GM18867 (cell line): ENCODE data around the gene DBN1.
"Not testable (repeated sequence)": the region's sequence is repeated elsewhere in the genome, so short reads cannot be mapped to it uniquely, and the experiment has no call there.

Source experiments
- ATAC-seq: cut with Tn5 transposase; IDR thresholded peaks from one replicate; pipeline ENCODE4 v1.9.1; 2021; ENCODE audit warnings: mild to moderate bottlenecking, moderate library complexity; ENCODE audit not compliant: unreplicated experiment

DBN1 gene

GRCh38 chr5:177491983-177492746 lies 18.7 kb upstream of the DBN1 start:
- ATAC-seq, result no peak

GRCh38 chr5:177491429-177491945 lies 18.1 kb upstream of the DBN1 start:
- ATAC-seq, result no peak

- ATAC-seq, result no peak
Observed at GRCh38 chr5:177490992-177491391, 17.6 kb upstream of the DBN1 start.

- ATAC-seq, result no peak
Observed at GRCh38 chr5:177490311-177490991, 17.0 kb upstream of the DBN1 start.

- no peak for ATAC-seq
Observed at GRCh38 chr5:177489119-177489716, 15.8 kb upstream of the DBN1 start.

- ATAC-seq, result no peak
Observed at GRCh38 chr5:177487975-177488374, 14.5 kb upstream of the DBN1 start.

GRCh38 chr5:177487144-177487543 lies 13.7 kb upstream of the DBN1 start:
- no peak for ATAC-seq

- no peak for ATAC-seq
Observed at GRCh38 chr5:177486256-177486655, 12.8 kb upstream of the DBN1 start.

- ATAC-seq, result not testable (repeated sequence)
Observed at GRCh38 chr5:177485753-177486152, 12.3 kb upstream of the DBN1 start.

GRCh38 chr5:177484902-177485549 lies 11.6 kb upstream of the DBN1 start:
- ATAC-seq, result no peak

- no peak for ATAC-seq
Observed at GRCh38 chr5:177483994-177484901, 10.8 kb upstream of the DBN1 start.

- ATAC-seq, result no peak
Observed at GRCh38 chr5:177483042-177483441, 9.6 kb upstream of the DBN1 start.

- no peak for ATAC-seq
Observed at GRCh38 chr5:177482359-177482795, 8.9 kb upstream of the DBN1 start.

- ATAC-seq, result no peak
Observed at GRCh38 chr5:177479774-177480173, 6.3 kb upstream of the DBN1 start.

- no peak for ATAC-seq
Observed at GRCh38 chr5:177478711-177479646, 5.5 kb upstream of the DBN1 start.

GRCh38 chr5:177477701-177478477 lies 4.5 kb upstream of the DBN1 start:
- ATAC-seq, result no peak

- ATAC-seq, result no peak
Observed at GRCh38 chr5:177476531-177477233, 3.2 kb upstream of the DBN1 start.
